ENCODE data around the gene ZNF222.

GRCh38 chr19:44026622-44027021 is 1.4 kb downstream of the ZNF222 start:
- TF ChIP-seq GATA3 (IDR thresholded peaks at IDR 0.05; ENCODE audit: low read depth, low read length) (no peak), GATA2 (IDR thresholded peaks at IDR 0.05; ENCODE audit: low read depth, low read length) (no peak)

All from SH-SY5Y (cell line).